GM19025 (cell line): ENCODE measurements around the gene LILRB5.
"Not testable (repeated sequence)": the region's sequence is repeated elsewhere in the genome, so short reads cannot be mapped to it uniquely, and the experiment has no call there.

Experiments used
- ATAC-seq: cut with Tn5 transposase; IDR thresholded peaks from one replicate; pipeline ENCODE4 v1.9.1; 2021; ENCODE audit warnings: mild to moderate bottlenecking, low read depth, moderate library complexity; ENCODE audit not compliant: unreplicated experiment

LILRB5 gene

DNA sequence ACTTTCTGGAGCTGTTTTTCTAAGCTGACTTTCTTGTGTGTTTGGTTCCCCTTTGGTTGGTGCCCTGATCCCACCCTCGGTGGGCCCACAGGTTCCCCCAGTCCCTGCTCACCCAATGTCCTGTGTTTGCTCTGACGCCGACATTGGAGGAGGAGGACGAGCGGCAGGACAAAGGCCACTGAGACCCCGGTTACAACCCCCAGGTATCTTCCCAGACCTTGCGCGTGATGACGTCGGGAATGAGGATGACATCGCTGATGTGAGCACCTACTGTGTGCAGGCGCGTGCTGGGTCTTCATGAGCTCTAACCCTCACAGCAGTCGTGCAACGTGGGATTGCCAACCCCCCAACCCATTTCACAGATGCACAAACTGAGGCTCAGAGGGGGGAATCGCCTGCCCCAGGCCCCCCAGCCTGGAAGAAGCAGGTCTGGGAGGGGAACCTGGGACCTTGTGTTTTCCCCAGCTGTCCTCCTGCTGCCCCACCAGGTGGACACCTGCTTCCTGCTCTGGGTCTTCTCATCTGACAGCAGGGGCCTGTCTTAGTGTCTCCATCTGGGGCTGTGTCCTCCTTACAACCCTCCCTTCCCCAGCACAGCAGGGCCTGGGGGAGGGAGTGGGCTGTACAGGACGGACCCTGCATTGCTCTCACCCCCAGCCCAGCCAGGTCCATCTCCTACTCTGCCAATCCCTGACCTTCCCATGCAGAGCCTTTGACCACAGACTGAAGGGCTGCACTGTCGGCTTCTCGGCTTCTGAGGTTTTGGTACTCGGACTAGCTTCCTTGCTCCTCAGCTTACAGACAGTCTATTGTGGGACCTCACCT is 9.8 kb downstream of the LILRB5 start:
- ATAC-seq, result no peak

DNA sequence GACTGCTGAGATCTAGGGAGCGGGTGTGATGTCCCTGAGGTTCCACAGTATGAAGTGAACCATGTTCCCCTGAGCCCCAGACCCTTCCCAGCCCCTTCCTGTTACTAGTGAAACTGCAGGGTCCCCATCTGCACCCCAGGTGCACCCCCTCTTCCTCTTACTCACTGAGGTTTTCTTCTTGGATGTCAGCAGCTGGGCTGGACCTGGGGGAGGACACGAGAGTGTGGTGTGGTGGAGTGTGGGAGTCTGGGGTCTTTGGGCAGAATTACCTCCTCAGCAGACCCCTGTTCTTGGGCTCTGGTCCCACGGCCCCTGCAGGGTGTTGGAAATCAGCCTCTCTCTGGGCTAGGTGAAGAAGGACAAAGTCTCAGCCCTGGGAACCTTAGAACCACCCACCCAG is 11.1 kb downstream of the LILRB5 start:
- no peak for ATAC-seq

DNA sequence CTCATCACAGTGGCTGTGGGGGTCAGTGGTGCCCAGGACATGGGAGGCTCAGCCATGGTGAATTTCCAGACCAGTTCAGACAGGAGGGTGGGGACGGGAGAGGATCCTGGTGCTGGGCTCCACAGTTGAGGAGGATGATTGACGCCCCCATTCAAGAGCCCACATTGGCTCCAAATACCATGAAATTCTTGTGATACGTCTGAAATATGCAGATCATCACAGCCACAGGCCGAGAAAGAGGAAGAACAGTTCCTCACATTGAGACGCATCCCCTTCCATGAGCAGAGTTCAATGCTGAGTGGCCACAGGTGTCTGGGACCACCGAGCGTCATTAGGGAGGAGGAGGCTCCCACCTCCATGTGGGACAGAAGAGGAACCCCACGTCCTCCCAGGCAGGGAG is 13.3 kb downstream of the LILRB5 start:
- ATAC-seq, result not testable (repeated sequence)

DNA sequence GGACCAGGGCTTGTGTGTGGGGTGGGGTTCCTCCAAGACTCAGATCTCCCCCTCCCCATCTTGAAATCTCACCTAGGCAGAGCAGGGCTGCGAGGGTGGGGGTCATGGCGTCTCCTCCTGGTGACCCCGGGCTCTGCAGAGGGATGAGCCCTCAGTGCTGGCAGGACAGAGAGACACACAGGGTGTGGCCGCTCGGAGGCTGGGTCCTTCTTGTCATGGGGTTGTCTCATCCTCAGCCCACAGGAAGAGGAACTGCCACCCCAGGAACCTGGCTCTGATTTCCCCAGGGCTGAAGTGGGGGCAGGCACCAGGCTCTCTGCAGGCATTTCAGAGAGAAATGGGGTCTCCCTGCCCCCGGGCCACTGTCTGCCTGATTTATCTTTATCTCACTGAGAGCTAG is 14.4 kb downstream of the LILRB5 start, which contains the start of gene LILRA6:
TSS of gene LILRA6 (minus strand) at position 145 of the 400 bp plus-strand sequence.
- ATAC-seq, result not testable (repeated sequence)

DNA sequence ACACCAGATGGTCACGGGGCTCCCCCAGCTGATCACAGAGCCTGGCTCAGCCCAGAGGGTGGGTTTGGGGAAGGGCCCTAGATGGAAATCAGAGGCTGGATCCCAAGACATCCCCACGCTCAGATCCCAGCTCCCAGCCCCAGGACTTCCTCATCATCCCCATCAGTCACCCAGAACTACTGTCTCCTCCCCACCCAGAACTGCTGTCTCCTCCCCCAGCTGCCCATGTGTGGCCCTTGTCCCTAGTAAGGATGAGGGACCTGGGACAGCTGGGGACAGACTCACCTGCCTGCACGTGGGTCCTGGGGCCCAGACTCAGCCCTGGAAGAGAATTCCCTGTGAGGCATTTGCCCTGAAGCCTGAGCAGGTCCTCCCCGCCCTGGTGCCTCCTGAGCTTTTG is 14.8 kb downstream of the LILRB5 start:
- ATAC-seq, result not testable (repeated sequence)

DNA sequence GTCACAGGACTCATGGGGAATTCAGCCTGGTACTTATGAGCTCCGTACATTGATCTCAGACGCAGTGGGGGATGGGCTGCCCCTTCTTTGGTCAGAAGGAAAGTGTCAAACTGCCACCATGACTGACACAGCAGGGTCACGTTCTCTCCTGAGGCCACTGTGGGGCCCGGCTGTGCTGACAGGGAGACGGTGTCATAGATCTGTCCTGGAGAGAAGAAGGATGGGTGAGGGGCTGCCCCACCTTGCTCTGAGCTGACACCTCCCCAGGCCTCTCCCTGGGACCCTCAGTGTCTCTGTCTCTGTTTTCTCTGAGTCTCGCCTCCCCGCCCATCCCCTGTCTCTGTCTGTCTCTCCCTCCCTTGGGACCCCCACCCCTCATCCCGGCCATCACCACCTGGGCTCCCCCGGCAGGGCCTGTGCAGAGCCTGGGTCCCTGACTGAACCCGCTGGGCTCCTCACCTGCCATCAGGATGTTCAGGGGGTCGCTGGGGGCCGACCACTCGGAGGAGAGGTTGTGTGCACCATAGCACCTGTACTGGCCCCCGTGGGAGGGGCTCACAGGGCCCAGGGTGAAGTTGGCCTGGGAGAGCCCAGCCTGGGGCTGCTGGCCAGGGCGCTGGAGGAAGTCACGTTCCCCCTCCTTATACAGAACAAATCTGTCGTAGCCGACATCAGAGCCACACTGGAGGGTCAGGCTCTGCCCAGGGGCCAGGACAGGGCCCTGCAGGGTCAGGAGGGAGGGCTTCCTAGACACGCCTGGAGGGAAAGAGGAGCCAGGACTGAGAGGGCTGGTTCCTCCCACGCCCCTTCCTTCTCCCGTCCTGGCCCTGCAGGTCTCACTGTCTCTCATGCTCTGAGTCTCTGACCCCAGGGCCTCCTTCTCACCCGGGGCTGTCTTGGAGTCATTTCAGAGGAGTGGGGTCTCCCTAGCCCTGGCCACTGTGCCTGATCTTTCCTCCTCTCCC is 16.4 kb downstream of the LILRB5 start:
- not testable (repeated sequence) for ATAC-seq

DNA sequence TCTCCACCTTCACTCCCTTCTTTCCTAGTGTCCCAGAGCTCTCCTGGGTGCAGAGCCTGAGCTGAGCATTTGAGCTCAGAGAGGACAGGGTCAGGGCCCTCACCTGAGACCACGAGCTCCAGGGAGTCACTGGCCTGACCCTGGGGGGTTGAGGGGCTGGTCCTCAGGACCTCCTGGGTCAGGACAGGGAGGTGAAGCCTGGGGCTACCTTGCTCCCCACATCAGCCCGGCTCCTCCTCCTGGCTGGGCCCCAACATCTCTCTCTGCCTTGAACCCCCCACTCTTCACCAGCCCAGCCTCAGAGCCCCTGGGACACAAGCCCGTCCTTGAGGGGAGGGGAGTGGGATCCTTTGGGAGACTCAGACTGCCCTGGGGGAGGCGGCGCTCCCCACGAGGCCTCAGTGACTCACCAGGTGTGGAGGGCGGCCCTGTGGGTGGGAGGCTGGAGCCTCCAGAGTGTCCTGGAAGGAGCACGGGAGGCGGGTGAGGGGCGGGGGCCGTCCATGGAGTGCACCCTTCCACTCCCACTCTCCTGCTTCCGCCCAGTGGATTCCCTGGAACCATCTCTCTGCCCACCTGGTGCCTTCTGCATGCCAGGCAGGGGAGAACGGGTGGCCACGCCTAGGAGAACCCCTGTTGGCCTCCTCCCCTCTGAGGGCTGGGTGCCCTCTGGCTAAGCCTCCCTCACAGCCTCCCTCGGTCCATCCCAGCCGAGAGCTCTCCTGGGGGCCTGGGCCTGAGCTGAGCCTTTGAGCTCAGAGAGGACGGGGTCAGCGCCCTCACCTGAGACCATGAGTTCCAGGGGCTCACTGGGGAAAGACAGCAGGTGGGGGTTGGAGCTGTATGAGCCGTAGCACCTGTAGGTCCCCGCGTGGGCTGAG is 17.3 kb downstream of the LILRB5 start:
- ATAC-seq, result not testable (repeated sequence)

DNA sequence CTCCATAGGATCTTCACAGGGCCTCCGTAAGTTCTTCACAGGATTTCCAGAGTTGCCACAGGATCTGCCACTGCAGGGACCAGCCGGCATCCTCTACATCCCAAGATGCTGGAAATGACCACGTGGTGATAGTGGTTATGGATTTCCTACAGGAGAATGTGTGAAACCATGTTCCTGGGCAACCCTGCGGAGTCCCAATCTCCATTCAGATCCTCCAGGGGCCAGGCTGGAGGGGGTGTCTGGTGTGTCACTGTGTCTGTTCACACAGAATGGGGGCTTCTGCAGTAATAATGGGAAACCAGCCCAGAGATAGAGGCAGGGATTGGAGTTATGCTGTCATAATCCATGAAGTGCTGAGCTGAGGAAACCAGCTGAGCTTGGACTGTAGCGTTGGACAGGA is 23.1 kb downstream of the LILRB5 start:
- ATAC-seq, result no peak

DNA sequence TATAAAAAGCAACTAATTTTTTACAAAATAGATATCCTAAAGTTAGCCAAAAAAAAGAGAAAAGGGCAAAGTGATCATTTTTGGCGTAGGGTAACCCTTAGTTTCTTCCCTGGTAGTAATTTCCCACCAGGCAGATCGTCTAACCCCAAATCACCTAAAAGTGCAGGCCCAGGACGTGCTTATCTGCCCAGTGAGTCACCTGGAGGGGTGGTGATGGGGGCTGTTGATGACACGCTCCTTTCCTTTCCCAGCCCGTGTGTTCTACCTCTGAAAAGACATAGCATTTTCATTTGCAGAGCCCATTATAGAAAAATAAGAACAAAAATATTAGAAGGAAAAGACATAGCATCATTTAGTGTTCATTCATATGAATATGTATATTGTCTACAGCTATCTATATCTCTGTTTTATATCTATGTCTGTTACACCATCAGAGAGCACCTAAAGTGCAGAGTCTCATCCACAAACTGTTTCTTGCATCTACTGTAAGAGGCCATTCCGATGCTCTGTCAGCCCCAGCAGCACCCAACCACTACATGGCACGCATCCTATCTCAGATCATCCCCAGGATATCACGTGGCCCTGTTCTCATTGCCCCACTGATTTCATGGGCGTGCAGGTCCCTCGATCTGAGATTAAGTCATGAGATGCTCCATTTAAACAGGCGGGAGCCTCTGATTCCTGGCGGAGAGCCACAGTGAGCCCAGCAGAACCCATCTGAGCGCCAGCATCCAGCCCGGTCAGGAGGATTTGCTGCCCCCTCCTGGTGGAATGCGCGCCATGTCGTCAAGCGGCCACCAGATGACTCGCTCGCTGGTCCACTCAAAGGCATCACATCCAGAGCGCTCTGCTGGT is 25.8 kb downstream of the LILRB5 start:
- ATAC-seq, result no peak

DNA sequence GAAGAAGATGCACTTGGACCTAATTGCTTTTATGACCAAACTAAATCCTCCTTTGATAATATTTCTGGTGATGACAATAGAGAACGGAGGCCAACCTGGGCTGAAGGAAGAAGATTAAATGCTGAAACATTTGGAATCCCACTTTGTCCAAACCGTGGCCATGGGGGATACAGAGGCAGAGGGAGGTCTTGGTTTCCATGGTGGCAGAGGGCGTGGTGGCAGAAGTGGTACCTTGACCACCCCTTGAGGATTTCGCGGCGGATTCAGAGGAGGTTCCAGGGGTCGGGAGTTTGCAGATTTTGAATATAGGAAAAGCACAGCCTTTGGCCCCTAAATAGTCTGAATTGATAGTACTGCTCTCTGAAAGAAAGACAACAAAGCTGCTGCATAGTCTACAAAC is 27.0 kb downstream of the LILRB5 start:
- no peak for ATAC-seq

DNA sequence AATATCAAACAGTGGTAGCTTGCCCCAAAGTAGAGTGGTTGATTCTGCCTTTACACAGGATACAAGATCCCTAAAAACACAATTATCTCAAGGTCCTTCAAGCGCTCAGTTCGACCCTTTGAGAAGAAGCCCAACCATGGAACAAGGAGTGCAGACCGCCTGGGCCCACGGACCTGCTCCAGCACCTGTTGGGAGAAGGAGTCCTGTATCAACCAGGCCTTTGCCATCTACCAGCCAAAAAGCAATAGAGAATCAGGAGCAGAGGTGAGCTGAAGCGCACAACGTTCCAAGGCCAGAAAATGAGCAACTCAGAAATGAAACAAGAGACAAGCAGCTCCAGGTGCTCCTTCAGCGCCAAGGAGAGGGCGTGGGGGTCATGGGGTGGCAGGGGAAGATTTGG is 27.9 kb downstream of the LILRB5 start:
- ATAC-seq, result no peak

DNA sequence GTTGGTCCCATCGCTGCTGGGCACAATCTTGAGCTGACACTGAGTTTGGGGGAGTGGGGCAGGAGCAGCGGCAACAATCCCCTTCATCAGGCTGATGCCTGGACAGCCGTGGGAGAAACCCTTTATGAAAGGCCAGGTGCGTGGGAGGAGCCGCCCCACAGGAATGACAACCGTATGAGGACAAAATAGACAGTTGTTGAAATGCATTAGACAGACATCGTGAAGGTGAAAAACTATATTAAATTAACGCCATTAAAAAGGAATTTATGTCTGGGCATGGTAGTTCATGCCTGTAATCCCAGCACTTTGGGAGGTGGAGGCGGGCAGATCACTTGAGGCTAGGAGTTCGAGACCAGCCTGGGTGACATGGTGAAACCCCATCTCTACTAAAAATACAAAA is 32.5 kb downstream of the LILRB5 start:
- not testable (repeated sequence) for ATAC-seq

DNA sequence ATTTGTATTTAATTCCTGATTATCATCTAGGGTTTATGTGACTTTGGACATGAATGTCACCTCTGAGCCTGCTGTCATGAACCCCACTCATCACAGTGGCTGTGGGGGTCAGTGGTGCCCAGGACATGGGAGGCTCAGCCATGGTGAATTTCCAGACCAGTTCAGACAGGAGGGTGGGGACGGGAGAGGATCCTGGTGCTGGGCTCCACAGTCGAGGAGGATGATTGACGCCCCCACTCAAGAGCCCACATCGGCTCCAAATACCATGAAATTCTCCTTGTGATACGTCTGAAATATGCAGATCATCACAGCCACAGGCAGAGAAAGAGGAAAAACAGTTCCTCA is 33.2 kb downstream of the LILRB5 start:
- not testable (repeated sequence) for ATAC-seq

DNA sequence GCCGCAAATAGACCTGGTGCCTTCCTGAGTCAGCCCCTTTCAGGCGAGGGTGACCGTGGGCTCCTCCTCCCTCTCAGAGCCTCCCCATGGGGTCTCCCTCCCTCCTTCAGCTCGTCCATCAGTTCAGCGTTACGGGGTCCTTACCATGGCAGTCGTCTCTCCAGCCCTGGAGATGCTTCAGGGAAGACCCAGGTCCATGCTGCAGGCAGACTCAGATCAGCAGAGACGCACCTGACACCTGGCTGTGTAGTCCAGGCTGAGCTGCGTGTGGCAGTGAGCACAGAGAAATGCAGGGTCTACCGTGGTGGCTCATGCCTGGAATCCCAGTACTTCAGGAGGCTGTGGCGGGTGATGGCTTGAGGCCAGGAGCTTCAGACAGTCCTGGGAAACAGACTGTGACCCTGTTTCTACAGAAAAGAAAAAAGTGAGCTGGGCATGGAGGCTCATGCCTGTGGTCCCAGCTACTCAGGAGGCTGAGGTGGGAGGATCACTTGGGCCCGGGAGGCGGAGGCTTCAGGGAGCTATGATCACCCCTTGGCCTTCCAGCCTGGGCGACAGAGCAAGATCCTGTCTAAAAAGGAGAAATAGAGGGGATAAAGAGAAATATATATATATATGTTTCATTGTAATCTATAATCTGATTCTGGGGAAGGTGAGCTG is 33.7 kb downstream of the LILRB5 start:
- not testable (repeated sequence) for ATAC-seq

DNA sequence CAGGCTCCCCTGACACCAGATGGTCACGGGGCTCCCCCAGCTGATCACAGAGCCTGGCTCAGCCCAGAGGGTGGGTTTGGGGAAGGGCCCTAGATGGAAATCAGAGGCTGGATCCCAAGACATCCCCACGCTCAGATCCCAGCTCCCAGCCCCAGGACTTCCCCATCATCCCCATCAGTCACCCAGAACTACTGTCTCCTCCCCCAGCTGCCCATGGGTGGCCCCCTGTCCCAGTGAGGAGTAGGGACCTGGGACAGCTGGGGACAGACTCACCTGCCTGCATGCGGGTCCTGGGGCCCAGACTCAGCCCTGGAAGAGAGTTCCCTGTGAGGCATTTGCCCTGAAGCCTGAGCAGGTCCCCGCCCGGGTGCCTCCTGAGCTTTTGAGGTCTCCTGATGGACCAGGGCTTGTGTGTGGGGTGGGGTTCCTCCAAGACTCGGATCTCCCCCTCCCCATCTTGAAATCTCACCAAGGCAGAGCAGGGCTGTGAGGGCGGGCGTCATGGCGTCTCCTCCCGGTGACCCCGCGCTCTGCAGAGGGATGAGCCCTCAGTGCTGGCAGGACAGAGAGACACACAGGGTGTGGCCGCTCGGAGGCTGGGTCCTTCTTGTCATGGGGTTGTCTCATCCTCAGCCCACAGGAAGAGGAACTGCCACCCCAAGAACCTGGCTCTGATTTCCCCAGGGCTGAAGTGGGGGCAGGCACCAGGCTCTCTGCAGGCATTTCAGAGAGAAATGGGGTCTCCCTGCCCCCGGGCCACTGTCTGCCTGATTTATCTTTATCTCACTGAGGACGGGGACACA is 34.4 kb downstream of the LILRB5 start, which contains the start of gene LILRB3:
TSS of gene LILRB3 (minus strand) at position 534 of the 803 bp plus-strand sequence. CDS start at position 503, 31 bp downstream.
- not testable (repeated sequence) for ATAC-seq

DNA sequence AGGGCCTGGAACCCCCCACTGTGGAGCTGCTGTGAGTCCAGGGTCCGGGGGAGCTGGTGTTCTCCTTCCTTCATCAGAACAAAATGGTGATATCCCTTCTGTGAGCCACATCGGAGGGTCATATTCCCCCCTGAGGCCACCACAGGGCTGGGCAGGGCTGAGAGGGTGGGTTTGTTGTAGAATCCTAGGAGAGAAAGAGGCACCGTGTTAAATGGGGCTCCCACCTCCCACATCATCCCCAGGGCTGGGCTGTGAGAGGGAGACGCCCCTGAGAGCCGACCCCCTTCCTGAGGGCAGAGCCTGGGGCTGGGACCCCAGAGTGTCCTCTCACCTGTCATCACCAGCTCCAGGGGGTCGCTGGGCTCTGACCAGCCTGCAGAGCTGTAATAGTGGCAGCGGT is 35.1 kb downstream of the LILRB5 start:
- not testable (repeated sequence) for ATAC-seq

DNA sequence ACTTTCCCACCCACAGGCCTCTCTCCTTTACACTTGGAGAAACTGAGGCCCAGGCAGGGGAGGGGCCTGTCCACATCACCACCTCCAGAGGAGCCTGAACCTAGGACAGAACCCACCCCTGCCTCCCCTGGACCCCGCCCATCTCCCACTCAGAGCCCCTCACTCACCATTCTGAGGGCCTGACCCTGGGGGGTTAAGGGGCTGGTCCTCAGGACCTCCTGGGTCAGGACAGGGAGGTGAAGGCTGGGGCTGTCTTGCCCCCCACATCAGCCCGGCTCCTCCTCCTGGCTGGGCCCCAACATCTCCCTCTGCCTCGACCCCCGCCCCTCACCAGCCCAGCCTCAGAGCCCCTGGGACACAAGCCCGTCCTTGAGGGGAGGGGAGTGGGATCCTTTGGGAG is 37.4 kb downstream of the LILRB5 start:
- not testable (repeated sequence) for ATAC-seq
